HCT116 (cell line): ENCODE results near the gene GPR68. TPM values are rescaled to one million over a fixed set of nuclear protein-coding genes. Genes with fewer than 3 reads are reported as not detected.

Source experiments
- ATAC-seq: fragments of 200-7000 bp; cut with Tn5 transposase; 2 replicates; pipeline ENCODE4 v1.9.1; 2020; ENCODE audit warnings: mild to moderate bottlenecking, moderate library complexity
- BruUV-seq: library from RNA; stranded (reverse); fragments of 400-500 nt; replicated peaks from 2 replicates; lab custom pipeline; 2021; lab: Mats Ljungman, UMichigan
- CTCF ChIA-PET: fragments of 300-600 bp; sonication (Branson Sonifier 250); formaldehyde crosslinking; loops from one replicate; lab custom pipeline; 2021; ENCODE audit warnings: antibody characterized with exemption; lab: Charles Lee
- POLR2A ChIA-PET: fragments of 300-600, 350-600 bp; sonication (Branson Sonifier 250); formaldehyde crosslinking; loops from one replicate; lab custom pipeline; 2021; ENCODE audit warnings: antibody characterized with exemption; lab: Charles Lee
- RAD21 ChIA-PET, 2 experiments: fragments of 300-600 bp; sonication (Branson Sonifier 250); formaldehyde crosslinking; loops; one replicate each; lab custom pipeline; 2023; ENCODE audit warnings: low total read pairs in 2 of 2; ENCODE audit not compliant: uncharacterized antibody in 2 of 2, unreplicated experiment in 2 of 2, low non-redundant PET in 1 of 2; lab: Charles Lee
- DNase-seq: peaks from one replicate; pipeline ENCODE4 v3.0.0-alpha.2; 2010; ENCODE audit warnings: low read depth, low spot score
- H2AFZ ChIP-seq: fragments of 200-600 bp; shearing (Covaris generic), sonication (generic); 2 replicates; pipeline ENCODE4 v1.6.1; 2017; ENCODE audit warnings: low read depth, mixed run types, mixed read lengths, antibody characterized with exemption, low read length; ENCODE audit not compliant: poor library complexity, severe bottlenecking
- H3K27ac ChIP-seq: 2 replicates; pipeline ENCODE4 v1.5.1; 2012; ENCODE audit warnings: low read depth, low read length
- H3K27me3 ChIP-seq: fragments of 200-600 bp; sonication (generic); 2 replicates; pipeline ENCODE4 v1.6.1; 2016; ENCODE audit warnings: mixed run types, low read length, mixed read lengths; ENCODE audit not compliant: insufficient read depth
- H3K36me3 ChIP-seq, 2 experiments: fragments of 200-500 bp in 1 of 2; fragments of 200-600 bp in 1 of 2; sonication (Bioruptor generic) in 1 of 2; sonication (generic) in 1 of 2; 2 replicates each; pipeline versions ENCODE4 v1.5.1 to v1.6.1; 2014 to 2016; ENCODE audit warnings: low read length in 2 of 2, inconsistent platforms in 1 of 2, mixed read lengths in 1 of 2, mixed run types in 1 of 2; ENCODE audit not compliant: insufficient read depth in 2 of 2, control insufficient read depth in 1 of 2
- H3K4me1 ChIP-seq, 2 experiments: fragments of 200-600 bp in 1 of 2; sonication (generic) in 1 of 2; 2 replicates each; pipeline versions ENCODE4 v1.5.1 to v1.6.1; 2012 to 2017; ENCODE audit warnings: low read length in 2 of 2, inconsistent platforms in 1 of 2, mild to moderate bottlenecking in 1 of 2, mixed read lengths in 1 of 2, mixed run types in 1 of 2, moderate library complexity in 1 of 2; ENCODE audit not compliant: insufficient read depth in 2 of 2, control insufficient read depth in 1 of 2
- H3K4me2 ChIP-seq: fragments of 200-600 bp; sonication (generic); 2 replicates; pipeline ENCODE4 v1.6.1; 2017; ENCODE audit warnings: mixed run types, low read length, mixed read lengths
- H3K4me3 ChIP-seq, 2 experiments: fragments of 200-600 bp in 1 of 2; sonication (generic) in 1 of 2; replicated peaks in 1 of 2; 2 replicates each; pipeline ENCODE4 v1.5.1; 2011 to 2016; ENCODE audit warnings: low read length in 2 of 2, control low read depth in 1 of 2, low read depth in 1 of 2, mild to moderate bottlenecking in 1 of 2, mixed read lengths in 1 of 2, mixed run types in 1 of 2
- H3K79me2 ChIP-seq: fragments of 200-600 bp; sonication (generic); 2 replicates; pipeline ENCODE4 v1.6.1; 2017; ENCODE audit warnings: mild to moderate bottlenecking, mixed run types, low read length, moderate library complexity, mixed read lengths; ENCODE audit not compliant: insufficient read depth
- H3K9ac ChIP-seq: fragments of 200-600 bp; sonication (generic); 2 replicates; pipeline ENCODE4 v1.6.1; 2016; ENCODE audit warnings: low read length, mixed read lengths
- H3K9me2 ChIP-seq: fragments of 200-600 bp; sonication (generic), shearing (Covaris generic); 2 replicates; pipeline ENCODE4 v1.6.1; 2017; ENCODE audit warnings: mixed run types, mild to moderate bottlenecking, moderate library complexity; ENCODE audit not compliant: insufficient read depth
- H3K9me3 ChIP-seq, 2 experiments: fragments of 200-500 bp in 1 of 2; fragments of 200-600 bp in 1 of 2; sonication (Bioruptor generic) in 1 of 2; sonication (generic) in 1 of 2; 2 replicates each; pipeline ENCODE4 v1.6.1; 2014 to 2017; ENCODE audit warnings: low read length in 2 of 2, mixed read lengths in 2 of 2, inconsistent platforms in 1 of 2, low read depth in 1 of 2, mild to moderate bottlenecking in 1 of 2, mixed run types in 1 of 2, moderate library complexity in 1 of 2; ENCODE audit not compliant: control insufficient read depth in 1 of 2, insufficient read depth in 1 of 2
- H4K20me1 ChIP-seq: fragments of 200-600 bp; sonication (generic), shearing (Covaris generic); 2 replicates; pipeline ENCODE4 v1.6.1; 2017; ENCODE audit warnings: mixed run types, mild to moderate bottlenecking, moderate library complexity; ENCODE audit not compliant: insufficient read depth
- CBX3 ChIP-seq: IDR thresholded peaks from 2 replicates; pipeline ENCODE4 v1.6.1; 2012; ENCODE audit warnings: low read depth
- CEBPB ChIP-seq: IDR thresholded peaks from 2 replicates; pipeline ENCODE4 v1.6.1; 2012; ENCODE audit warnings: low read depth
- CTCF ChIP-seq, 3 experiments: fragments of 200-600 bp in 1 of 3; sonication (generic) in 1 of 3; IDR thresholded peaks in 2 of 3; conservative IDR thresholded peaks in 1 of 3; 2 replicates each; pipeline ENCODE4 v1.5.1; 2012 to 2017; ENCODE audit warnings: low read depth in 2 of 3, low read length in 2 of 3, antibody characterized with exemption in 1 of 3, borderline replicate concordance in 1 of 3, control low read depth in 1 of 3, mild to moderate bottlenecking in 1 of 3, mixed read lengths in 1 of 3, mixed run types in 1 of 3, moderate library complexity in 1 of 3; ENCODE audit not compliant: insufficient read depth in 1 of 3
- EGR1 ChIP-seq: IDR thresholded peaks from 2 replicates; pipeline ENCODE4 v1.6.1; 2012; ENCODE audit warnings: low read depth
- EZH2phosphoT487 ChIP-seq: fragments of 200-600 bp; IDR thresholded peaks from 2 replicates; pipeline ENCODE4 v1.6.1; 2018; ENCODE audit warnings: antibody characterized with exemption, borderline replicate concordance
- JUND ChIP-seq: IDR thresholded peaks from 2 replicates; pipeline ENCODE4 v1.6.1; 2012
- MAX ChIP-seq: IDR thresholded peaks from 2 replicates; pipeline ENCODE4 v1.6.1; 2012
- POLR2A ChIP-seq: IDR thresholded peaks from 2 replicates; pipeline ENCODE4 v1.7.0; 2011; ENCODE audit warnings: borderline replicate concordance; ENCODE audit not compliant: insufficient read depth, insufficient read length; ENCODE audit errors: extremely low read depth
- POLR2AphosphoS5 ChIP-seq: IDR thresholded peaks from 2 replicates; pipeline ENCODE4 v1.6.1; 2011; ENCODE audit warnings: mild to moderate bottlenecking, low read depth, low read length, moderate library complexity
- RAD21 ChIP-seq: IDR thresholded peaks from 2 replicates; pipeline ENCODE4 v1.6.1; 2012; ENCODE audit warnings: low read depth, mild to moderate bottlenecking
- REST ChIP-seq: IDR thresholded peaks from 2 replicates; pipeline ENCODE4 v1.6.1; 2012; ENCODE audit warnings: low read depth
- SIN3A ChIP-seq: IDR thresholded peaks from 2 replicates; pipeline ENCODE4 v1.6.1; 2012; ENCODE audit warnings: low read depth
- SP1 ChIP-seq: IDR thresholded peaks from 2 replicates; pipeline ENCODE4 v1.6.1; 2012; ENCODE audit warnings: low read depth
- SRF ChIP-seq: IDR thresholded peaks from 2 replicates; pipeline ENCODE4 v1.6.1; 2012; ENCODE audit warnings: low read depth
- TCF7L2 ChIP-seq: IDR thresholded peaks from 2 replicates; pipeline ENCODE4 v1.7.0; 2011; ENCODE audit warnings: borderline replicate concordance, inconsistent platforms; ENCODE audit not compliant: insufficient read depth, insufficient read length; ENCODE audit errors: extremely low read depth
- intact Hi-C: fragments of 100-400 bp; cut with micrococcal nuclease; formaldehyde crosslinking; loops from 2 replicates; pipeline ENCODE4 v1.10.0; 2022
- total RNA-seq: library from RNA; stranded (reverse); gene quantifications from one replicate; pipeline ENCODE4 v1.2.1, GENCODE V29; 2021; ENCODE audit not compliant: unreplicated experiment

GPR68 gene
- total RNA-seq, 1 experiment from 2014 or later = not detected

GRCh38 chr14:91219517-91220389 is 24.8 kb downstream of the GPR68 start:
- Histone ChIP-seq H3K9me3 (no peaks in the 10 kb centered on the region), H3K9ac (no peak overlapping the region)
- intact Hi-C loops = no loop called here
- CTCF ChIA-PET = no interaction called here
- DNase-seq = no peak
- no peak for TF ChIP-seq SIN3A
- no peak for TF ChIP-seq POLR2A
- no peak for TF ChIP-seq CEBPB
- no peak for TF ChIP-seq CBX3
- TF ChIP-seq JUND = no peak
- no peak for TF ChIP-seq EZH2phosphoT487
- TF ChIP-seq SP1 = no peak
- TF ChIP-seq, all 23 proteins: peak for 0
- peaks cover 6% of the 10 kb centered on the region in 2 experiments; a peak in 3 of 4 replicates for H3K36me3 ChIP-seq
- no peaks in the 10 kb centered on the region for H4K20me1 ChIP-seq
- H3K79me2 ChIP-seq = no peaks in the 10 kb centered on the region
- POLR2A ChIA-PET = no interaction called here
- peaks cover 0 to 15% of the 10 kb centered on the region in 2 experiments; a peak in 1 of 4 replicates for H3K4me1 ChIP-seq
- H3K27me3 ChIP-seq = no peaks in the 10 kb centered on the region
- no peak overlapping the region for H2AFZ ChIP-seq
- no TSS peak for BruUV-seq
- H3K4me2 ChIP-seq = no peak overlapping the region
- no peaks in the 10 kb centered on the region for H3K9me2 ChIP-seq
- RAD21 ChIA-PET = no interaction called here
- no peak for ATAC-seq
- H3K4me3 ChIP-seq = no peak overlapping the region
- H3K27ac ChIP-seq = no peak overlapping the region

- ChIA-PET POLR2A (no interaction called here), CTCF (no interaction called here), RAD21 (no interaction called here)
- H3K27me3 ChIP-seq = no peaks in the 10 kb centered on the region
- H3K9ac ChIP-seq = no peak overlapping the region
- DNase-seq (no peak), ATAC-seq (no peak)
- peaks cover 0 to 12% of the 10 kb centered on the region in 2 experiments; a peak in 1 of 4 replicates for H3K4me1 ChIP-seq
- no peak overlapping the region for H3K4me2 ChIP-seq
- H2AFZ ChIP-seq = no peak overlapping the region
- H3K4me3 ChIP-seq = no peak overlapping the region
- H3K9me2 ChIP-seq = no peaks in the 10 kb centered on the region
- no peaks in the 10 kb centered on the region for H4K20me1 ChIP-seq
- no peaks in the 10 kb centered on the region for H3K79me2 ChIP-seq
- intact Hi-C loops = no loop called here
- no peaks in the 10 kb centered on the region for H3K9me3 ChIP-seq
- peaks cover 2 to 6% of the 10 kb centered on the region in 2 experiments; a peak in 3 of 4 replicates for H3K36me3 ChIP-seq
- H3K27ac ChIP-seq = no peak overlapping the region
- no TSS peak for BruUV-seq
- TF ChIP-seq SRF (no peak), CEBPB (no peak), TCF7L2 (no peak), RAD21 (no peak), REST (no peak), SP1 (no peak), POLR2AphosphoS5 (no peak), EGR1 (no peak), CTCF (IDR thresholded peaks at IDR 0.05 in 2 of 3, conservative IDR thresholded peaks at IDR 0.05 in 1 of 3; ENCODE audit: borderline replicate concordance in 1 of 3, insufficient read depth in 1 of 3, low read depth in 2 of 3, low read length in 2 of 3) (no peak), POLR2A (no peak), MAX (no peak)
Measured at GRCh38 chr14:91218014-91218413, 26.5 kb downstream of the GPR68 start.
